HG02885 (cell line): ENCODE data around the gene MZT2A.
"Not testable (repeated sequence)": the region's sequence is repeated elsewhere in the genome, so short reads cannot be mapped to it uniquely, and the experiment has no call there.

ENCODE experiments used
- ATAC-seq: cut with Tn5 transposase; IDR thresholded peaks from one replicate; pipeline ENCODE4 v1.9.1; 2021; ENCODE audit warnings: mild to moderate bottlenecking; ENCODE audit not compliant: unreplicated experiment, poor library complexity

MZT2A gene

DNA sequence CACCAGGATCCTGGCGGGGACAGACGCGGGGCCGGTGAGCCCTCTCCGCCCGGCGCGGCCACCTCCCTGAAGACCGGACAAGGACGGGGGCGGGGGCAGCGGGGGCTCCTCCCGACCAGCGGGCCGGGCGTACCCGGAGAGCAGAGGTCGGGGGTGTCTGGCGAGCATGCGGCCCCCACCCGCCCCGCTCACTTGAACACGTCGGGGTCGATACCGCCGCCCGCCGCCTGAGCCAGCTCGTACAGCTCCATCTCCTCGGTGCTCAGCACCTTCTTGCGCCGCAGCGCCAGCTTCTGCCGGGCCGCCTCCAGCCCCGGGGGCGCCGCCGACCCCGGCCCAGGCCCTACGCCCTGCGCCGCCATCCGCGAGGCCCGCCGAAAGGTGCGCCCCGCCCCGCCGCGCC lies at the start of gene MZT2A:
Gene MZT2A (minus strand): TSS at position 383 of the 403 bp plus-strand sequence. CDS start 21 bp downstream, at position 362.
- peak; percentile 12 for ATAC-seq

DNA sequence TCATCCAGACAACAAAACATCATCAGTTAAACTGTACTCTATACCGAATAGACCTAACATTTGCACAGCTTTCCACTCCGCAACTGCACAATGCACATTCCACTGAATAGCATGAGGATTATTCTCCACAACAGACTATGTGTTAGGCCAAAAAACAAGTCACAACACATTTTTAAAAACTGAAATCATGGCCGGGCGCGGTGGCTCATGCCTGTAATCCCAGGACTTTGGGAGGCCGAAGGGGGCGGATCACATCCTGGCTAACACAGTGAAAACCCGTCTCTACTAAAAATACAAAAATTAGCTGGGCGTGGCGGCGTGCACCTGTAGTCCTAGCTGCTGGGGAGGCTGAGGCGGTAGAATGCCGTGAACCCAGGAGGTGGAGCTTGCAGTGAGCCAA lies 46.7 kb upstream of the MZT2A start:
- ATAC-seq: not testable (repeated sequence)

DNA sequence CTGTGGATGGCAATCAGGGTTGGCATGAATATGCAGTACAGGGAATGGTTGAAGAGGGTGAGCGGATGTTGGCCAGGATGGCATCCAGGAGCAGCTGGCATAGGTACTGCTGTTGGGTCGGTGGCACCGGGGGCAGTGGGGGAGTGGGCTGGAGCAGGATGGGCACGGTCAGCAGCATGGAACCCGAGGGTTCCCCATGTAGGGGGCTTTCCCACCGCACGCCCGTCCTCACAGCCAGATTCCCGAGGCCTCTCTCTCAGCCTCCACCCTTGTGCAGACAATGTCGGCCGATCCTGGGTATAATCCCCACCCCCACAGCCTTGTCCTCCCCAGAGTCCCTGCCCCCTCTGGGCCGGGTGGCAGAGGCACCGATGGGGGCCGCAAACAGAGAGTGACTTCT lies 44.6 kb upstream of the MZT2A start:
- not testable (repeated sequence) for ATAC-seq

- ATAC-seq: not testable (repeated sequence)
These were observed 44.0 kb upstream of the MZT2A start for GRCh38 chr2:131535951-131536826.

- no peak for ATAC-seq
These were observed 43.3 kb upstream of the MZT2A start for GRCh38 chr2:131535526-131535925.

DNA sequence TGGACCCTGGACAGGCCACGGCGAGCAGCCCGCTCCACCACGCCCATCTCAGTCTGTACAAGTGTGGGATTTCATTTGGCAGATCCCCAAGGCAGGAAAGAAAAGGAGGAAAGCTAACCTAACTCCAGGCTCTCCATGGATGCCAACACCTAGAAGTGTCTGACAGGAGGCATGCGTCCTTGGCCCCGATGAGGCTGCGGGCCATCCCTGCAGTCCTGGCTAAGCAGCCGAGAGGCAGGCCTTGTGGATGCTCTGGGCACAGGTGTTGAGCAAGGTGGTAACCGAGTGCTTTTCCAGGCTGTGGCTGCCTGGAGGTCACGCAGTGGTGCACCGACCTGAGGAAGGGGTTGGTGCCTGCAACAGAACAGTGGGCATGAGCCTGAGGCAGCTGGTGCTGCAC lies 42.8 kb upstream of the MZT2A start:
- ATAC-seq: not testable (repeated sequence)

- not testable (repeated sequence) for ATAC-seq
These were observed 42.1 kb upstream of the MZT2A start for GRCh38 chr2:131534317-131534672.

- ATAC-seq: not testable (repeated sequence)
These were observed 41.6 kb upstream of the MZT2A start for GRCh38 chr2:131533609-131534316.

DNA sequence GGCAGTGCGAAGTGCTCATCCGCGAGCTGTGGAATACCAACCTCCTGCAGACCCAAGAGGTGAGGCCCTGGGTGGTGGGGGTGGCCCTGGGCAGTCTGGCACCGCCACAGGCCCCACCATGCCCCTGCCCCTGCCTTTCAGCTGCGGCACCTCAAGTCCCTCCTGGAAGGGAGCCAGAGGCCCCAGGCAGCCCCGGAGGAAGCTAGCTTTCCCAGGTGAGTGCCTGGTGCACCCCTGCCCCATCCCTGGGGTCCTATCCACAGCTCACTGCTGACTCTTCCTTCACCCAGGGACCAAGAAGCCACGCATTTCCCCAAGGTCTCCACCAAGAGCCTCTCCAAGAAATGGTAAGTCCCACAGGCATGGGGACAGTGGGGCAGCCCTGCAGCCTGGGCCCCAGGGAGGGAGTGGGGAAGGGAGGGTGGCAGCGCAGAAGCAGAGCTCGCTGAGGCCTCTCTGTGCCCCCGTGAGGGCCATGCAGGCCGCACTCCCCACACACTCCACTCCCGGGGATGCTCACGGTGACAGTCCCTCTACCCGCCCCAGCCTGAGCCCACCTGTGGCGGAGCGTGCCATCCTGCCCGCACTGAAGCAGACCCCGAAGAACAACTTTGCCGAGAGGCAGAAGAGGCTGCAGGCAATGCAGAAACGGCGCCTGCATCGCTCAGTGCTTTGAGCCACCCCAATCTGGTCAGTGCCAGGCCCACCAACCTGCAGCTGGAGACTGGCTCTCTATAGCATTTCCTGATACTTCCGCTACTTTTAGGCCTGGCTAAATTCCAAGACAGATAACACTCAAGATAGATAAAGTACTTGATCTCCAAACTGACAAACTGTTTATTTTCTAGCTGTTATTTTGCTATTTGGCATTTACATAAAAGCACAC lies 40.8 kb upstream of the MZT2A start:
- ATAC-seq: not testable (repeated sequence)

- not testable (repeated sequence) for ATAC-seq
These were observed 39.5 kb upstream of the MZT2A start for GRCh38 chr2:131531547-131532185.

GRCh38 chr2:131530626-131531344 lies 38.6 kb upstream of the MZT2A start:
- not testable (repeated sequence) for ATAC-seq

GRCh38 chr2:131529864-131530445 lies 37.8 kb upstream of the MZT2A start:
- ATAC-seq: not testable (repeated sequence)

DNA sequence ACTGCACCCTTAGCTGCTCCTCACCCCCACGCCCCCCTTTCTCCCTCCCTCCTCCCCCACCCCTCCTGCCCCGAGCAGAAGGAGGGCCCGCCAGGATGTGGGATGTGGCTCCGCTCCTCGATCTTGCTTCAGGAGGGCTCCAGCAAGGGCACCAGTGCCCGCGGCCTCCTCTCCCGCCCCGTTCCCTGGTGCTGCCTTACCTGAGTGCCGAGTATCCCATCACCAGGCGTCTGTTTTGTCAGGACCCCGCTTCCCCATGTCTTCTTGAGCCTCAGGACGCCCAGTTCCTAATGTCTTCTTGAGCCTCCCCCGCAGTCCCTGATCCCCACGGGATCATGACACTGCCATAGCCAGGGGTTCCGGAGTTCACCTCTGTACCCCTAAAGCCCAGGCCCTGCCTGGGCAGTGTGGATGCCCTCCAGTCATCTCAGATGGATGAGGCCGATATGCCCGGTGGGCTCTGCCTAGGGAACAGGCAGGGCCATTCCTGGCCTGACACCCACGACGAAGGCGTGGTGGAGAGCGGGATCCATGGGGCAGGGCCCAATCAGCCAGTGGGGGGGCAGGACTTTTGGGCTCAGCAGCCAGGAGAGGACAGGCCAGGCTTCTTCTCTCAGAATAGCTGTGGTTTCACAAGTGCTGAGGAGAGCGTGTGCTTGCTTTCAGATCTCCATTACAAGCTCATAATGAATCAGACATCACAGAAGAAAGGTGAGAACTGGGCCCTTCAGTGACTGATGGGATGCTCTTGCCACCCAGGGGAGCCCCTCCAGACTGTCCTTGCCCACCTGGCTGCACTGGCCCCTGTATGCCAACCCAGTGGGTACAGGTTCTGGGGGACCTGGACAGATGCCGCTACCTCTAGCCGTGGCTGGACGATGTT lies 37.0 kb upstream of the MZT2A start:
- peak; percentile 68 for ATAC-seq

- ATAC-seq: peak; percentile 85
These were observed 35.2 kb upstream of the MZT2A start, which contains the start of gene CCDC74A for GRCh38 chr2:131527131-131528001. Gene CCDC74A, plus strand, starts transcription at chr2:131527888. Its CDS starts 83 bp downstream, at chr2:131527971.

GRCh38 chr2:131525256-131525655 lies 33.1 kb upstream of the MZT2A start:
- not testable (repeated sequence) for ATAC-seq

GRCh38 chr2:131521961-131522781 lies 30.0 kb upstream of the MZT2A start:
- ATAC-seq: no peak
